ENCODE data around the gene SLC35G1.

SLC35G1 gene

DNA sequence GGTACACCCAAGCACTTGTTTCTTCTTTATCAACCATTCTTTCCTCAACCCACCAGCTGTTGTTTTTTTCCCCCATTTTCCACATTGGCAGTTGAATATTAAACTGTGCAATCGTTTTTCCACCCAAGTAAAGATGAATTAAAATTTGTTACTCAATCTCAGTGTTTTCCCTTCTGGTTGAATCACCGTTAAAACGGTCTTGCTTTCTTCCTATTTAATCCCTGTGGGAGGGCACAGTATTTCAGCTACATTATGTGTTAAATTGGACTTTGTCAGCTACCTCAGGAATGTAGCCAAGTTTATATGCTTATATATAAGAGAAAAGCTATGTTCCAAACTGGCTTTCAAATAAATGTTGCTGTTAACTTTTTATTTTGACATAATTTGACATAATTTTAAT, 19.9 kb downstream of the SLC35G1 start:
- Histone ChIP-seq H3K9me3 (ENCODE audit: control insufficient read depth in 5 of 5, low read length in 5 of 5) (no peaks in the 10 kb centered on the region), H3K27ac (ENCODE audit: low read depth, low read length) (no peak overlapping the region), H3K4me1 (ENCODE audit: control insufficient read depth in 5 of 5, insufficient read depth in 5 of 5, low read length in 5 of 5) (peaks cover 0 to 3% (median 0%) of the 10 kb centered on the region in 5 donors), H3K9ac (ENCODE audit: low read length in 5 of 5) (no peak overlapping the region), H3K27me3 (ENCODE audit: control insufficient read depth in 5 of 5, insufficient read depth in 4 of 5, low read length in 5 of 5) (no peaks in the 10 kb centered on the region), H3K4me3 (ENCODE audit: low read depth in 1 of 5, low read length in 5 of 5) (no peak overlapping the region), H3K36me3 (ENCODE audit: control insufficient read depth in 5 of 5, insufficient read depth in 5 of 5, low read length in 5 of 5) (peaks cover 0 to 7% (median under 1%) of the 10 kb centered on the region in 5 donors)

DNA sequence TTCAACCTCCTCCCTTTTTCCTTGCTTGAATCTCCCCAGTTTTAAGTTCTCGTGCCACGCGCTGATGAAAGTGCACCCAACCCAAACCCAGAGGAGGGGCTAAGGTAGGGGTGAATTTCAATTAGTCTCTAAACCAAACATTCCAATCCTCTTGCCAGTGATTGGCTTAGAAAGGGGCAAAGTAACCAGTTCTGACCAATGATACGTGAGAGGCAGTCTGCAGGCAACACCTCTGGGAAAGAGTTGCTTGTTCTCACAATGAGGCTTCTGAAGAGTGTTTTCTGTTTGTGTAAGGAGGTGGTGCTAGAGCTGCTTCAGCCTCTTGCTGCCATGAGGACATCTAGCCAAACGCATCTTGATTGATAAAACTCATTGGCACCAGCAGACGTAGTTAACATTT, 21.8 kb downstream of the SLC35G1 start:
- Histone ChIP-seq H3K9me3 (ENCODE audit: control insufficient read depth in 5 of 5, low read length in 5 of 5) (no peaks in the 10 kb centered on the region), H3K27ac (ENCODE audit: low read depth, low read length) (no peak overlapping the region), H3K36me3 (ENCODE audit: control insufficient read depth in 5 of 5, insufficient read depth in 5 of 5, low read length in 5 of 5) (peaks cover 0 to 4% (median 0%) of the 10 kb centered on the region in 5 donors), H3K4me1 (ENCODE audit: control insufficient read depth in 5 of 5, insufficient read depth in 5 of 5, low read length in 5 of 5) (peaks cover 0 to 3% (median 0%) of the 10 kb centered on the region in 5 donors), H3K4me3 (ENCODE audit: low read depth in 1 of 5, low read length in 5 of 5) (no peak overlapping the region), H3K27me3 (ENCODE audit: control insufficient read depth in 5 of 5, insufficient read depth in 4 of 5, low read length in 5 of 5) (no peaks in the 10 kb centered on the region), H3K9ac (ENCODE audit: low read length in 5 of 5) (no peak overlapping the region)

DNA sequence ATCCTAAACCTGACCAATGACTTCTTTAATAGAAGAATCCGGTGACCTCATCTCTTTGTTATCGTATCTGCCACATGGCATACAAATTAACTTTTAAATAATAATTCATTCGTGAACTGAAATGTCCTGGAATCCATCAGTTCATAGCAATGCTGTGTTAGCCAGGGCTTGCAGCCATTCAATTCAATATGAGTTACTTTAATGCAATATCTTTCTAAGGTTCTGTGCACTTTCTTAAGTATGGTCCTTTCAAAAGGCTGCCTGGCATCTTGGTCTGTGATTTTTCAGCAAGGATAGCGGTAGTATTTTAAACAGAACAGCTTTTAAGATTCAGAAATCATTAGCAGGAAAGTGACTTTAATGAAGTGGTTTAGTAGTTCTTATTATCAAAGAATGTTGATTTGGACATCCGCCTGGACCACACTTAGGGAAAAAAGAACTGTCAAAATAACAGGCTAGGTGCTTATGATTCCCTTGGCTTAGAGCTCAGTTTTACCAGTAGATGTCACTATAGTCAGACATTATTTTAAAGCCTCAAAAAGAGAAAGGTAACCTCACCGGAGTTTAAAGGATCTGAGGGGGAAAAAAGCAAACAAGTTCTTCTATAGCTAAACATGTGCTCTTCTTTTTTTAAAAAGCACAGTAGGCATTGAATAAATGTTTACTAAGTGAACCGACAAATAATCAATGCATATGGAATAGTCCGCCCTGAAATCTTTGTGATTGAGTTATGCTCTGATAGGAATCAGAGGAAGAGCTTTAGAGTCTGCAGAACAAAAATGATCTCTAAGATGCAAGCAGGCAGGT, 22.7 kb downstream of the SLC35G1 start:
- Histone ChIP-seq H3K27ac (ENCODE audit: low read depth, low read length) (no peak overlapping the region), H3K4me3 (ENCODE audit: low read depth in 1 of 5, low read length in 5 of 5) (peak overlapping the region in 1 of 5 donors; percentile 4), H3K9ac (ENCODE audit: low read length in 5 of 5) (no peak overlapping the region), H3K27me3 (ENCODE audit: control insufficient read depth in 5 of 5, insufficient read depth in 4 of 5, low read length in 5 of 5) (no peaks in the 10 kb centered on the region), H3K9me3 (ENCODE audit: control insufficient read depth in 5 of 5, low read length in 5 of 5) (no peaks in the 10 kb centered on the region), H3K36me3 (ENCODE audit: control insufficient read depth in 5 of 5, insufficient read depth in 5 of 5, low read length in 5 of 5) (peaks cover 0 to 4% (median 0%) of the 10 kb centered on the region in 5 donors), H3K4me1 (ENCODE audit: control insufficient read depth in 5 of 5, insufficient read depth in 5 of 5, low read length in 5 of 5) (peaks cover 0 to 3% (median 0%) of the 10 kb centered on the region in 5 donors)

DNA sequence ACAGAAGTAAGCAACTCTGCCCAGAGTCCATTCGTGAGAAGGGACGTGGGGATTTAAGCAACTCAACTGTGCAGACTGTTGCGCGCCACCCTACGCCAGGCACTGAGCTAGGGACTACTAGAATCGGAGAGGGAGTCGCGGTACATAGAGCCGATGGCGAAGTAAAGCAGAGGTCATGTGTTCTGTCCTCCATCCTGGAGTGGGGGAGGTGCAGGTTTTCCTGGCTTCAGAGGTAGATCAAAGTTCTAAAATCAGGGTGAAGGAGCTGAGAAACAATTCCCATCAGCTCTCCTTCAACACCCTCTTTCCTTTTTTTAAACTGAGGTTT, 23.2 kb downstream of the SLC35G1 start:
- Histone ChIP-seq H3K4me3 (ENCODE audit: low read depth in 1 of 5, low read length in 5 of 5) (peak overlapping the region in 1 of 5 donors; percentile 4), H3K4me1 (ENCODE audit: control insufficient read depth in 5 of 5, insufficient read depth in 5 of 5, low read length in 5 of 5) (peaks cover 0 to 3% (median 0%) of the 10 kb centered on the region in 5 donors), H3K27ac (ENCODE audit: low read depth, low read length) (no peak overlapping the region), H3K36me3 (ENCODE audit: control insufficient read depth in 5 of 5, insufficient read depth in 5 of 5, low read length in 5 of 5) (peaks cover 0 to 4% (median 0%) of the 10 kb centered on the region in 5 donors), H3K27me3 (ENCODE audit: control insufficient read depth in 5 of 5, insufficient read depth in 4 of 5, low read length in 5 of 5) (no peaks in the 10 kb centered on the region), H3K9ac (ENCODE audit: low read length in 5 of 5) (no peak overlapping the region), H3K9me3 (ENCODE audit: control insufficient read depth in 5 of 5, low read length in 5 of 5) (no peaks in the 10 kb centered on the region)

DNA sequence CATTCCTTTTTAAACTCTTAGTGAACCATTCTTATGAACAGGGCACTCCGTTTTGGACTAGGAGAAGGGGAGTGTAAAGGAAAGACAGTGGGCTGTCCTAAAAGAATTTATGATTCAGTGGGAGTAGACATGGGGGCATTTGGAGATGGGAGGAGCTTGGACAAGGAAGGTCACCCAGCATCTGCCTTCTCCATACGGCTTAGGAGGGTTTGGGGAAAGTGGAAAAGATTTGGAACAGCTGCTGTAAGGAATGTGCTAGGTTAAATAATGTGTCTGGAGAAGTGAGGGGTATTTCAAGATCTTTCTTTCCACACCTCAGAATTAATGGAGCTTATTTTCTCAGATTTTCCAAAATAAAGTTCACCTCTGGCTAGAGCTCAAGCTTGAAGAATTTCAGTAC, 24.0 kb downstream of the SLC35G1 start:
- Histone ChIP-seq H3K9me3 (ENCODE audit: control insufficient read depth in 5 of 5, low read length in 5 of 5) (no peaks in the 10 kb centered on the region), H3K4me3 (ENCODE audit: low read depth in 1 of 5, low read length in 5 of 5) (no peak overlapping the region), H3K36me3 (ENCODE audit: control insufficient read depth in 5 of 5, insufficient read depth in 5 of 5, low read length in 5 of 5) (peaks cover 0 to 2% (median 0%) of the 10 kb centered on the region in 5 donors), H3K27me3 (ENCODE audit: control insufficient read depth in 5 of 5, insufficient read depth in 4 of 5, low read length in 5 of 5) (no peaks in the 10 kb centered on the region), H3K27ac (ENCODE audit: low read depth, low read length) (no peak overlapping the region), H3K9ac (ENCODE audit: low read length in 5 of 5) (no peak overlapping the region), H3K4me1 (ENCODE audit: control insufficient read depth in 5 of 5, insufficient read depth in 5 of 5, low read length in 5 of 5) (peaks cover 0 to 3% (median 0%) of the 10 kb centered on the region in 5 donors)

DNA sequence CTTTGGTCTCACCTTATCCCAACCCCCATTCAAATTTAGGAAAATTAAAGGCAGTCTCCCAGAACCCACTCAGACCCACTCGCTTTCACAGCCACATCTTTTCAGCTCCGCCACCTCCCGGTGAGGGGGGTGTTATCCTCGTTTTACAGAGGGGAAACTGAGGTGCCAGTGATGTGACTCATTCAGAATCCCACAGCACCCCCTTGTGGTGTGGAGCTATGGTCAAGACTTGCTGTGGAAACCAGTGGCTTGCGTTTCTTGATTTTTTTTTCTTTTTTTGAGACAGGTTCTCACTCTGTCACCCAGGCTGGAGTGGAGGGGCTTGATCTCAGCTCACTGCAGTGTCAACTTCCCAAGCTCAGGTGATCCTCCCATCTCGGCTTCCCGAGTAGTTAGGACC, 27.6 kb downstream of the SLC35G1 start:
- peaks cover 0 to 3% (median 0%) of the 10 kb centered on the region in 5 donors for H3K4me1 ChIP-seq (ENCODE audit: control insufficient read depth in 5 of 5, insufficient read depth in 5 of 5, low read length in 5 of 5)
- no peak overlapping the region for H3K9ac ChIP-seq (ENCODE audit: low read length in 5 of 5)
- no peaks in the 10 kb centered on the region for H3K27me3 ChIP-seq (ENCODE audit: control insufficient read depth in 5 of 5, insufficient read depth in 4 of 5, low read length in 5 of 5)
- H3K9me3 ChIP-seq (ENCODE audit: control insufficient read depth in 5 of 5, low read length in 5 of 5), result no peaks in the 10 kb centered on the region
- no peak overlapping the region for H3K4me3 ChIP-seq (ENCODE audit: low read depth in 1 of 5, low read length in 5 of 5)
- H3K27ac ChIP-seq (ENCODE audit: low read depth, low read length), result no peak overlapping the region
- H3K36me3 ChIP-seq (ENCODE audit: control insufficient read depth in 5 of 5, insufficient read depth in 5 of 5, low read length in 5 of 5), result no peaks in the 10 kb centered on the region

DNA sequence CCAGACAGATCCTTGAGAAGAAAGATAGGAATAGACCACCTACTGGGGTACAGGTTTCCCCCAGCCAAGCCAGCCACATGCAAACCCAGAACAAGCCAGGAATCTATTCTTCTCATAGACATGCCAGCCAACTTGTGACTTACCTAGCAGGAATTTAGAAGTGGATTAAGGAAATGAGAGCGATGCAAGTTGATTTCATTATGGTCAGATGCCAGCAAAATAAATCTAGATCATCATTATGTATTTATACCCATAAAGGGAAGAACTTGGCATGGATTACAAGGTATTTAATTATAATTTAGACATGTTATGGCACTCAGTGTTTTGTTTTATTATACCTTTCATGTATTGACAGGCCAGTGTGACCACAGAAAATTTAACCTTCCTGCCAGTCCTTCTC, 32.8 kb downstream of the SLC35G1 start:
- Histone ChIP-seq H3K36me3 (ENCODE audit: control insufficient read depth in 5 of 5, insufficient read depth in 5 of 5, low read length in 5 of 5) (no peaks in the 10 kb centered on the region), H3K9me3 (ENCODE audit: control insufficient read depth in 5 of 5, low read length in 5 of 5) (no peaks in the 10 kb centered on the region), H3K27me3 (ENCODE audit: control insufficient read depth in 5 of 5, insufficient read depth in 4 of 5, low read length in 5 of 5) (no peaks in the 10 kb centered on the region), H3K4me3 (ENCODE audit: low read depth in 1 of 5, low read length in 5 of 5) (no peak overlapping the region), H3K27ac (ENCODE audit: low read depth, low read length) (no peak overlapping the region), H3K9ac (ENCODE audit: low read length in 5 of 5) (no peak overlapping the region), H3K4me1 (ENCODE audit: control insufficient read depth in 5 of 5, insufficient read depth in 5 of 5, low read length in 5 of 5) (no peaks in the 10 kb centered on the region)

DNA sequence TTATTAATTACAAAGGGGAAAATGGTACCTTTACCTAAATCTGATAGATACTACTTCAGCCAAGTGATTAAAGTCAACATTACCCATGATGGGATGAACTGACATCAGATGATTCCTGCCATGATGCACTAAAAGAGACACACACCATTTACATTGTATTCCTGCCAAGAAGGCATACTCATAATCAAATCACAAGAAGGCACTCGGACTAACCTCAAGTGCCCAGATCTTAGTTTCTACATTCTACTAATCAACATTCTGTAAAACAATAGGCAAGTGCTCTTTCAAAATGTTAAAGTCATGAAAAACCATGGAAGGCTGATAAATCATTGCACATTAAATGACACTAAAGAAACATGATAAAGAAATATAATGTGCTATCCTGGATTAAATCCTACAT, 44.4 kb downstream of the SLC35G1 start:
- Histone ChIP-seq H3K27me3 (ENCODE audit: control insufficient read depth in 5 of 5, insufficient read depth in 4 of 5, low read length in 5 of 5) (no peaks in the 10 kb centered on the region), H3K36me3 (ENCODE audit: control insufficient read depth in 5 of 5, insufficient read depth in 5 of 5, low read length in 5 of 5) (no peaks in the 10 kb centered on the region), H3K4me1 (ENCODE audit: control insufficient read depth in 5 of 5, insufficient read depth in 5 of 5, low read length in 5 of 5) (peaks cover 0 to 6% (median 0%) of the 10 kb centered on the region in 5 donors), H3K4me3 (ENCODE audit: low read depth in 1 of 5, low read length in 5 of 5) (no peak overlapping the region), H3K27ac (ENCODE audit: low read depth, low read length) (no peak overlapping the region), H3K9me3 (ENCODE audit: control insufficient read depth in 5 of 5, low read length in 5 of 5) (no peaks in the 10 kb centered on the region), H3K9ac (ENCODE audit: low read length in 5 of 5) (no peak overlapping the region)

DNA sequence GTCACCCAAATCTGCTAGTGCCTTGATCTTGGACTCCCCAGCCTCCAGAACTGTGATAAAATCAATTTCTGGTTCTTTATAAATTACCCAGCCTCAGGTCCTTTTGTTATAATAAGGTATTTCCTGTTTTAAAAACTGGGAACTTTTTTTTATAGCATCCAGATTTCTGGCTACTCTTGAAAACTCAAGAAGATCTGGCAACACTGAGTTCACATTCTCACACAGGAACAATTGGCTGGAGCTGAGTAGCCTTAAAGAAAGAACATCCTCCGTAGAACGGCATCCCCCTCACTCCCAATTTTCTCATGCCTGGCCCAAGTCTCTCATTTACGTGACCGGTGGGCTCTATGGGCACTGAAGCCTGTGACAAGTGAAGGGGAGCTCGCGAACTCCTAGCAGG, 47.1 kb downstream of the SLC35G1 start:
- Histone ChIP-seq H3K27ac (ENCODE audit: low read depth, low read length) (no peak overlapping the region), H3K36me3 (ENCODE audit: control insufficient read depth in 5 of 5, insufficient read depth in 5 of 5, low read length in 5 of 5) (no peaks in the 10 kb centered on the region), H3K4me1 (ENCODE audit: control insufficient read depth in 5 of 5, insufficient read depth in 5 of 5, low read length in 5 of 5) (peaks cover 0 to 25% (median 9%) of the 10 kb centered on the region in 5 donors), H3K27me3 (ENCODE audit: control insufficient read depth in 5 of 5, insufficient read depth in 4 of 5, low read length in 5 of 5) (no peaks in the 10 kb centered on the region), H3K9ac (ENCODE audit: low read length in 5 of 5) (no peak overlapping the region), H3K4me3 (ENCODE audit: low read depth in 1 of 5, low read length in 5 of 5) (no peak overlapping the region), H3K9me3 (ENCODE audit: control insufficient read depth in 5 of 5, low read length in 5 of 5) (no peaks in the 10 kb centered on the region)

DNA sequence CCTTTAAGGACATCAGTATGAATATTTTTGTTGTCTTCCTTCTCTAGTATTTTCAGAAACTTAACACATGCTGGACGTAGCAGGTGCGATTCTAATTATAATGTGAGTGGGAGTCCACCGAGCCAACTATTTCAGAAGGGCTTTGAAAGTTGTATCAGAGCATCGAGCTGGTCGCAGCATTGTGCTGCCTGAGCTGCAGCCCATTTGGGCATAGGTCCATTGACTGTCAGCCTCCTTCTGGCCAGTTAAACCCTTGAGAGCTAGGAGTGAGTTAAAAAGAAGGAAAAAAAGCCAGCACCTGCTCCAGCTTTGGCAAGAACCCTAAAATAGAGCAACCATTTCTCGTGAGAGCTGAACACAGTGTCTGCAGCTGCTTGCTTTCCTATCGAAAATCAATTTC, 47.8 kb downstream of the SLC35G1 start:
- Histone ChIP-seq H3K27ac (ENCODE audit: low read depth, low read length) (no peak overlapping the region), H3K4me3 (ENCODE audit: low read depth in 1 of 5, low read length in 5 of 5) (no peak overlapping the region), H3K9me3 (ENCODE audit: control insufficient read depth in 5 of 5, low read length in 5 of 5) (no peaks in the 10 kb centered on the region), H3K36me3 (ENCODE audit: control insufficient read depth in 5 of 5, insufficient read depth in 5 of 5, low read length in 5 of 5) (no peaks in the 10 kb centered on the region), H3K9ac (ENCODE audit: low read length in 5 of 5) (no peak overlapping the region), H3K4me1 (ENCODE audit: control insufficient read depth in 5 of 5, insufficient read depth in 5 of 5, low read length in 5 of 5) (peaks cover 0 to 28% (median 12%) of the 10 kb centered on the region in 5 donors), H3K27me3 (ENCODE audit: control insufficient read depth in 5 of 5, insufficient read depth in 4 of 5, low read length in 5 of 5) (no peaks in the 10 kb centered on the region)
